LoVo (cell line): Measurements from ENCODE around the gene KSR1.
"Not testable (repeated sequence)": the region's sequence is repeated elsewhere in the genome, so short reads cannot be mapped to it uniquely, and the experiment has no call there.

Source experiments
- DNase-seq: peaks from one replicate; pipeline ENCODE4 v3.0.0-alpha.2; 2016; ENCODE audit warnings: low spot score

KSR1 gene

GRCh38 chr17:27455236-27455913, 873 bp upstream of the KSR1 start:
- no peak for DNase-seq

DNA sequence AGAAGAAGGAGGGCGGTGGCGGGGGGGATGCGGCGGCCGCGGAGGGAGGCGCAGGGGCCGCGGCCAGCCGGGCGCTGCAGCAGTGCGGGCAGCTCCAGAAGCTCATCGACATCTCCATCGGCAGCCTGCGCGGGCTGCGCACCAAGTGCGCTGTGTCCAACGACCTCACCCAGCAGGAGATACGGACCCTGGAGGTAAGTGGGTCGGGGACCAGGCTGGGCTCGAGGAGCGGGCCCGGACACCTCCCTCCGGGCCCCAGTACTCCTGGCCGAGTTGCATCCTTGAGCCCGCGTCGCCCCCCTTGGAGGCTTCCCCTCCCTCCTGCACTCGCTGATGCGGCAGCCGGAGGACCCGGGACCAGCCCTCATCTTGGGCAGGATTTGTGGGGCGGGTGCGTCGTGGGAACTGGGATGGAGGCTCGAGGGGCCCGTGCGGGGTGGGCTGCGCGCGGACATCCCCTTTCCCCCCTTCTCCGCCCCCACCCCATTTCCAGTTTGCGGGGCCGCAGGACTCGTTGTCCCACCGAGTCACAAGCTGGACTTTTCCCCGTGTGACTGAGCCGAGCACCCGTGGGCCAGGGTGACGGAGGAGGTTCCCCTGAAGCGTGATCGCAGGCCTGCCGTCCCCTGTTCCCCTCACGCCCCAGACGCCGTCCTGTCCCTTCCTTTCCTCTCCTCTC, 572 bp downstream of the KSR1 start:
- DNase-seq, result no peak

DNA sequence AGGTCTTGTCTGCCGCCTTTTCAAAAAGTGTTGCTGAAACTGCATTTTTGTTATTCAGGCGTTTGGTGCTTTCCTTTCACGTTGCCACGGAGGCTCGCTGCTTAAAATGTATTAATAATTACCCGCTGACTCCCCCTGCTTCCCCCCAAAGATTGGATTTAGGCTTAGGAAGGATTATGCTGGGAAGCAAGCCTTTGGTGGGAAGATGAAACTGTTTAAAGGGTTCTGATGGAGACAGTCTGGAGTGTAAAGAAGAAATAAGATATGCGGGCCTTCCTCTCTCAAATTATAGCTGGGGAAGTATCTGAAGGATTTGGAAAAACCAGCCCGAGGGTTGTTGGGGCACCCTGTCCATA, 1.1 kb downstream of the KSR1 start:
- no peak for DNase-seq

DNA sequence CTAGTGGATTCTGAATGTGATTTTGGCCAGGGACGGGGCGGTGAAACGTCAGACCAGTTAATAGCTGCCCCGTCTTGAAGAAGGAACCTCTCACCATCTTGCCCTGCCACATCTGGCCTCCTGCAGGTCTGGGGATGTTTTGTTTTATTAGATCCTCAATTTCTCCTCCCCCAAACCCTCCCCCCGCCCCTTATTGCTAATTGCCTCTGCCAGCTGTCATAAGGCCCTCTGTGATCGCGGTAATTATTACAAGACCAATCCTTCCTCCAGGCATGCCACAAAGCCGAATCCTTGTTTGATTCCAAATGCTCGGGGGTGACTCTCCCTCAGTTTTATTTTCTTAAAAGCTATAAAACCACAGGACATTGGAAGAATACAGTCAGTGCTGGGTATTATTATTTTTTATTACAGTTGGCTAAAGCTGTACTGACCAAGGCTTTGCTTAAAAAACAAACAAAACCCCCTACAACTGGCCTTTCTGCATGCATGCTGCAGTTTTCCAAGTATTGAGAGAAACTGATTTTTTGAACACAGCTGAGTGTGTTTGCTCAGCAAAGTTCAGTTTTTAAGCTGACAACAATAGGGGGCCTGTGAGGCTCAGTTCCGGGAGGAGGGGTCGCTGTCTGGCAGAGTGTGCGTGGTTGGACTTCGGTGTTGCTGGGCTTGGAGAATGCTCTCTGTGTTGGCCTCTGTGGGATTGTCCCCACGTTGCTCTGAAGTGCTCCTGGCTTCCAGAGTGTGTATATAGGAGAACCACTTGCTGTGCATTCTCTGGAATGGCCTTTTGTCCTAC, 1.7 kb downstream of the KSR1 start:
- peak; percentile 11 for DNase-seq

DNA sequence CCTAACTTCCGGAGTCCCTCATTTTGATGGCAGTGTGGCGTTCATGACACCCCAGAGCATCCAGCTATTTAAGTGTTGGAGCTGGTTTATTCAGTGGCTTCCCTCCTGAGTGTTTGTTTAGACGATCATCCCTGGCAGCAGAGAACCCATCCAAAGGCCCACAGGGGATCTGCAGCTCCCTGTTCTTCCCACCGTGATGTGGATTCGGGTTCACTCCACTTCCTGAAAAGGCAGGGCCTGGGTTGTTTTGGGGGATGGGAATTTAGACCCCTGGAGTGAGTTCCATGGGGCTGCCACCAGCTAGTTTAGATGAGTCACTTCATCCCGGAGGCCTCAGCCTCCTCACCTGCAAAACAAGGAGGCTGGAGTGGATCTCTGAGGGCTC, 2.3 kb downstream of the KSR1 start:
- no peak for DNase-seq

DNA sequence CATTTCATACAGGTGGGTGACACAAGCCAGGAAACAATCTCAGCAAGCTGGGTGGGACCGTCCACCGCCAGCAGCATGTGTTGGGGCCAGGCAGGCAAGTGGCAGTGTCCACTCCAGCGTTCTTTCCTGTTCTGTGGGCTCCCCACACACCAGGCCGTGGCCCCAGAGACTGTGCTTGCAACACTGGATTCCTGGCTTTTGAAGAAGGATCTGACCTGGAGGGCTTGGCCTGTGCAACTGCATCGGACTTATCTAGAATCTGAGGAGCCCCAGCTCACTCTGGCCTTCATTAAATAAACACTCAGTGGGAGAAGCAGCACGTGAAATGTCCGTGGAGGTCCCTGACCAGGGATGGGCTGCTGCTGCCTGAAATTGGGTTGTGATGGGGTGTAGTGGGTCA, 3.2 kb downstream of the KSR1 start:
- DNase-seq, result no peak

- no peak for DNase-seq
Observed at GRCh38 chr17:27460196-27460725, 4.0 kb downstream of the KSR1 start.

DNA sequence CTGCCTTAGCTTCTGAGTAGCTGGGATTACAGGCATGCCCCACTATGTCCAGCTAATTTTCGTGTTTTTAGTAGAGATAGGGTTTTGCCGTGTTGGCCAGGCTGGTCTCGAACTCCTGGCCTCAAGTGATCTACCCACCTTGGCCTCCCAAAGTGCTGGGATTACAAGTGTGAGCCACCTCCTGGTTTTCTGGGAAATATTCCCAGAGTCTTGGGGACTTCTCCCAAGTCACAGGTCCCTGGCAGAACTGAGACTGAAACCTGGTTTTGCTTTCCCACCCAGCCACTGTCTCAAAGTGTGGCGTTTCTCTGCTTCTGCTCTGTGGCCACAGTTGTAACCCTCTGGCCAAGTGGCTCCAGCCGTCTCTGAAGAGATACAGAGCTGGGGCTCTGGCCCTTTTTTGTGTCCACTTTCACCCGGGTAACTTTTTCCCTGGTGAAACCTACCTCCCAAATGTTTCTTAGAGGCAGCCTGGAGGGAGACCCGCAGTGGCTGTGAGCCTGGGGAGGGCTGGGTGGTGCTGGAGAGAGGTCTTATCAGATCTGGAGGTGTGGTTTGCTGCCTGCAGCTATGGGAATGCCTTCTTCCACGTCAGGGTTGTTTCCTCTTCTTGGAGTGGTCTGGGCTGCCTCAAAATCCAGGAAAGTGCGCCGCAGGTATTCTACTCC, 5.1 kb downstream of the KSR1 start:
- no peak for DNase-seq

GRCh38 chr17:27462149-27462548, 5.9 kb downstream of the KSR1 start:
- no peak for DNase-seq

DNA sequence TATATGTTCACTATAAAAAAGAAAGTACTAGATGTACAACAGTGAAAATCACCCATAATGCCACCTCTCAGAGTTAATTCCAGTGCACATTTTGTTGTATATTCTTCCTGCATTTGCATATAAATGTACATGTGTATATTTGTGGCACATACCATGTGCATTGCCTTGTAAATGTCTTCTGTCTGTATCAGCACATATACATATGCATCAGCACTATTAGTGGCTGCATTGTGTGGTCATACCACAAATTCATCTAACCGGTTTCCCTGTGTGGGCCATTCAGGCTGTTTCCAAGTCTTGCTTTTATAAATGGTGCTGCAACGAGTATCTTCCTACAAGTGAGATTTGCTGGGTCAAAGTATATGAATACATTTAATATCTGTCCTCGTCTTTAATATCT, 6.5 kb downstream of the KSR1 start:
- DNase-seq, result no peak

- DNase-seq, result no peak
Observed at GRCh38 chr17:27463235-27463677, 7.0 kb downstream of the KSR1 start.

- DNase-seq, result not testable (repeated sequence)
Observed at GRCh38 chr17:27464019-27464418, 7.8 kb downstream of the KSR1 start.

DNA sequence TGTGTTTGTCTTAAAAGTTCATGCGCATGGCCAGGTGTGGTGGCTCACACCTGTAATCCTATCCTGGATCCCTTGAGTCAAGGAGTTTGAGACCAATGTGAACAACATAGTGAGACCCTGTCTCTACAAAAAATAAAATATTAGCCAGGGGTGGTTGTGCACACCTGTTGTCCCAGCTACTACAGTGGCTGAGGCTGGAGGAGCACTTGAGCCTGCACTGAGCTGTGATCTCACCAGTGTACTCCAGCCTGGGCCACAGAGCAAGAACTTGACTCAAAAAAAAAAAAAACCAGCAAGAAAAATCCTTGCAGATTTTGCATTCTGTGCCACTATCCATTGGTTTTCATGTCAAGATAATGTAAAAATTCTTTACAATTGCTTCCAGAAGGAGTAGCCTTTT, 8.2 kb downstream of the KSR1 start:
- no peak for DNase-seq

DNA sequence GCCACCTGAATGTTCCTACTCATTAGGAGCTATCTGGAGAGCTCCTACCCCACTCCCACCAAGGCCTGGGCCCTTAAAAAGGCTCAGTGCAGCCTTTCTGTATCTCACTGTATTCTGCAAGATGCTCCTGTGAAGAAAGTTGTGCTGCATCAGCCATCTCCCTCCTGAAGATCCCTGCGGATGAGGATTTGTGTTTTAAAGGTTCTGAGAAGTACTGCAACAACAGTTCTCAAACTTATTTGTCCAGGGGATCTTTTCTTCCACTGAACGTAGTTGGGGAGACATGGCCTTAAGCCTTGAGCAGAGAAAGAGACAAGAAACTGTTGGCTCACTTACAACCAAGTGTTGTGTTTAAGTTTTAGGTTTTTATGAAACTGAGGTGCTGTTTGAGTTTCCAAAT, 9.6 kb downstream of the KSR1 start:
- not testable (repeated sequence) for DNase-seq

- no peak for DNase-seq
Observed at GRCh38 chr17:27466376-27466742, 10.1 kb downstream of the KSR1 start.

DNA sequence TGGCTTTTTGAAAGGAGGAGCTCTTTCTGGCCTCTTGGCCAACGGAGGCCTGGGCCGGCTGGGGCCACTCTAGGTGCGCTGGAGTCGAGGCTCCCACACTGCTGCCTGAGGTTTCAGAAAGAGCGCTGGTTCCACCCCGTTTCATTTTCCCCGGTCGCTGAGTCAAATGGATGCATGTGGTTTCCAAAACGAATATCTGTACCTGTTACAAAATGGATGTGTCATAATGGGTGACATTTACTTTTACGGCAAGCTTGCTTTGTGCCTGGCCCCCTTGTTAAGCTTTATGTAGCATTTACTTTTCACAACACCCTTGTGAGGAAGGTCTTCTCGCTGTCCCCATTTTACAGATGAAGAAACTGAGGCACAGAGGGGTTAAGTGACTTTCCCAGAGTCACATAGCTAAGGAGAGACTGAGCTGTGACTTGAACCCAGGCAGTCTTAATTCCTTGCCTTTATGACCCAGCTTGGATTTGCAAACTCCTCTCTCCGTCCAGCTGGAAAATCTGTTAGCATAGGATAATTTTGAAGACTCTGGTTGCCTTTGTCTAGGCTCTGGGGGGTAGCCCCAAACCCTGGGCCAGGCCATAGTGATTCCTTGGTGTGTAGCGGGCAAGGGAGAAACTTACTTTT, 10.6 kb downstream of the KSR1 start:
- DNase-seq, result no peak

GRCh38 chr17:27469256-27469655, 13.0 kb downstream of the KSR1 start:
- DNase-seq, result no peak

- DNase-seq, result no peak
Observed at GRCh38 chr17:27471321-27472269, 15.3 kb downstream of the KSR1 start.

DNA sequence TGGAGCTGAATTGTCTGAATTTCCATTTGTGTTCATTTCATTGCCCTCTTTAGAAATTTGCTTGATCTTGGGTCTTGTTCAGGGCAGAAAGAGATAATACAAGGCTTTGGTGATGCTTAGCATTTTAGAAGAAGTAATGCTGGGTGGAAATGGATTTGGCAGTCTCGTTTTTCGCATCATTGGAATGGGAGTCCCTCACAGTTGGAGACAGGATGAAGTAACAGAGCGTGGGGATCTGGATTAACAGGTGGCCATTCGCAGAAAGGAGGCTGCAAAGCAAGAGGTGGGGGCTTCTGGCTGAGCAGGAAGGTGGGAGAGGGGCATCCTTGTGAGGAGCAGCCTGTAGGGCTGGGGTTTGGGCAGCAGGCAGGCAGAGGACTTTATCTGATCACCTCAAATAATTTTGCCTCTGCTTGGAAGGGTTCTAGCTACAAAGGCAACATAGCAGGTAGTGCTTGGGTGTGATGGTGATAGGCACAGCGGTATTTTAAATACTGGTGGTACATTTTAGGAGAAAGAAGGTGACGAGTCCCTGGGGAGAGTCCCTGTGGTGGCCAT, 17.0 kb downstream of the KSR1 start:
- DNase-seq, result no peak
